A549 treated with AZD9567 at 1 μM for 4 hours (cell line): ENCODE measurements around the gene SMIM13. TPM values are rescaled to one million over a fixed set of nuclear protein-coding genes. Genes with fewer than 3 reads are reported as not detected.

Experiments used
- total RNA-seq: library from RNA; stranded (reverse); fragments of 200-300 nt; extraction: Qiagen RNA extraction; gene quantifications from 5 replicates; pipeline ENCODE4 v1.2.3, GENCODE V29; 2022; ENCODE audit not compliant: insufficient read depth

SMIM13 gene
- 14.3 to 17.2 TPM (median 16.2 TPM) in 5 replicates for total RNA-seq

DNA sequence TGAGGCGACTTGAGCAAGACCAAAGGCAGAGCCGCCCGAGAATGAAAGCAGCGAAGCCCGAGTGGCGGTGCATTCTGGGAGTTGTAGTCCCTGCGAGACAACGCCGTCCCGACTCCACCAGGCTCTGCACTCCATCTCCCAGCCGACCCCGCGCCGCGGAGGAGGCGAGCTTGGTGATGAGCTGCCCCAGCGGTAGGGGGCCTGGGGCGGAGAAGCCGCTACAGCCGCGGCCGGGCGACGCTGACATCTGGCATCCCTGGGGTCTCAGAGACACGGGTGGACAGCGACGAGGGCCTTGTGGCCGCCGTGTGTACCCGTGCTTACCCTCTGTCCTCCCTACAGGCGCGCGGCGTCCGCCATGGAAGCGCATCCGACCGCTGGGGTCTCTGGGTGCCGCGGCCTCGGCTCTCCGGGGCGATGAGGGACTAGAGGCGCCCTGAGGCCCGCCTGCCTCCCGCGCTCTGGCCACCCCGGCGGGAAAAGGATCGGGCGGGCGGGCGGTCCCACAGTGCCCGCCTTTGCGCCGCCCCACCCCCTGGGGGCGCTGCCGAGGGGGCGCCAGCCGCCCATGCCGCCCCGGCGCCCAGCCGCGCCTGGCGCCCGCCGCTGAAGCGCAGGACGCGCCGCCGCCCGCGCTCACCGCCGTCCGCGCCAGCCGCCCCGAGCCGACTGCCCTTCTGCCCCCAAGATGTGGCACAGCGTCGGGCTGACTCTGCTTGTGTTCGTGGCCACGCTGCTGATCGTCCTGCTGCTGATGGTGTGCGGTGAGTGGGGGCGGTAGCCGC lies at the start of gene SMIM13:
SMIM13 (plus strand) TSS at position 209 of the 785 bp plus-strand sequence; CDS start at position 689, 480 bp downstream.

DNA sequence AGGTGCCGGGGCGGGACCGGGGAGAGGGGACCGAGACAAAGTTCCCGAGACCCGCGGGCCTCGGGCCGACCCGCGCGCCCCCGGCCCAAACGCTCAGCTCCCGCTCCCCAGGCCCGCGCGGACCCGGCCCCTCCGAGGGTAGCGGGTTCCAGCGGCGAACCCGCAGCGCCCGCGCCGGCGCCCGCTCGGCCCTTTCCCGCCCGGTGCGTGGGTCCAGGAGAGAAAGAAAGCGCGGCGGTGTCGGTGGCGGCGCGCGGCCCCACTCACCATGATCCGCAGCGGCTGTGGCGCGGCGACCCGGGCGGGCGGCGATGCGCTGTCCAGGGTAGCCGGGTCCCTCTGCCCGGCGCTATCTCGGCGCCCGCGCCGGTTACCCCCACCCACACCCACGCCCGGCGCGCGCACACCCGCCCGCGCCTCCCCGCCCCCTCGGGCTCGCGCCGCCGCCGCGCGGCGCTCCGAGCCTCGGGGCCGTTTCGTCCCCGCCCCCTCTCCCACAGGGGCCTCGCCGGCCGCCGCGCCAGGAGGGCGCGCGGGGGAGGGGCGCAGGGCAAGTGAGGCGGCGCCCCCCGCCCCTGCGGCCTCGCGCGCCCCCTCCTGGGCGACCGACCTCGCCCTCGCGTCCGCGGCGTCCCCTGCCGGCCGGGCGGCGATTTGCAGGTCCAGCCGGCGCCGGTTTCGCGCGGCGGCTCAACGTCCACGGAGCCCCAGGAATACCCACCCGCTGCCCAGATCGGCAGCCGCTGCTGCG lies 49.5 kb upstream of the SMIM13 start, which contains the start of gene ELOVL2:
ELOVL2 (minus strand) TSS at position 345 of the 751 bp plus-strand sequence; CDS start at position 270, 75 bp downstream.

DNA sequence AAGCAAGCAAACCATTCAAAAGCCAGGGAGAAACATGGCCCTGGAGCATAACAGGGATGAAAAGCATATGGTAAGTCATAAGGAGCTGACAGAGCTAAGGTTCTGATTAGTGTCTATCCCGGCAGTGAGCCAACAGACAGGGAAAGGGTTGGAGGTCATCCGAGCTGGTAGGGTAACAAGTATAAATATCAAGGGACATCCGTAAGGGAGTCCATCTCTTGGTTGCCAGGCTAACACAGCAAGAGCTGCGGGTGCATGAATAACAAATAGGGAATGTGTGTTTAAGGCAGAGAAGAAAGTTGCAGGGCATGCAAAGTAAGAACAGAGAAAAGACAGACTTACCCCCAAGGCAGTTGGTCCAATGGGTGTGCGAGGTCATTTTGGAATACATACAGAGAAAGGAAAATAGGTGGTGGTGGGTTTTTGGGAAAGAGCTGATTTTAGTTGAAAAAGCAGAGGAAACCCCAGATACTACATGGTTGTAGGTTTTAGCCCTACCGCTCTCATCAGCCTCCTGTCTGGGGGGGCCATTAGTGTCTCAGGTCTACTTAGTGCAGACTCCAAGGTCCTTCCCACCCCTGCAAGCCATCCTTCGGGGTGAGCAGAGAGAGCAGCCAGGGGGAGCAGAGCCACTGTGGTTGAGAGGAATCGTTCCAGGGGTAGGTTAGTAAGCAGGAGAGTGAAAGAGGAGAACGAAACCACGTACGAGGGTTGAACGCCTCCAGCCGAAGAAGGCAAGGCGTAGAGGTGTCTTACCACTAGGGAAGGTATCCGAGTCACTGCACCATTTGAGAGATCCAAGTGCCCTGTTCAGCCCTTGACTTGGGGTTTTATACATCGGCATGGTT lies 17.5 kb downstream of the SMIM13 start, which contains the start of gene ERVFRD-1:
ERVFRD-1 (minus strand) TSS at position 805 of the 848 bp plus-strand sequence. CDS start 6,415 bp downstream, outside the sequence.

Other genes starting within 250 kb of the SMIM13 start
- gene GCM2, start 211.8 kb upstream of the SMIM13 start, total RNA-seq, result not detected in 5 replicates
- gene SYCP2L, start 206.8 kb upstream of the SMIM13 start, total RNA-seq, result 1.1 to 3.6 TPM (median 2.2 TPM) in 5 replicates
- gene ELOVL2, start 49.5 kb upstream of the SMIM13 start, total RNA-seq, result 5.1 to 6.6 TPM (median 6.5 TPM) in 5 replicates
- not detected in 5 replicates for gene ERVFRD-1, start 17.9 kb downstream of the SMIM13 start, total RNA-seq
- gene NEDD9, start 138.8 kb downstream of the SMIM13 start, total RNA-seq, result 33.9 to 49.8 TPM (median 46.8 TPM) in 5 replicates